Activated CD8-positive, alpha-beta memory T cell treated with anti-CD3 and anti-CD28 coated beads for 4 hours (primary cell): ENCODE measurements around the gene SPINK8.
"Not testable (repeated sequence)": the region's sequence is repeated elsewhere in the genome, so short reads cannot be mapped to it uniquely, and the experiment has no call there.

Source experiments
- DNase-seq, 2 donors: peaks; one replicate each; pipeline ENCODE4 v3.0.0-alpha.2; 2020; ENCODE audit warnings: low read depth in 2 of 2

SPINK8 gene

DNA sequence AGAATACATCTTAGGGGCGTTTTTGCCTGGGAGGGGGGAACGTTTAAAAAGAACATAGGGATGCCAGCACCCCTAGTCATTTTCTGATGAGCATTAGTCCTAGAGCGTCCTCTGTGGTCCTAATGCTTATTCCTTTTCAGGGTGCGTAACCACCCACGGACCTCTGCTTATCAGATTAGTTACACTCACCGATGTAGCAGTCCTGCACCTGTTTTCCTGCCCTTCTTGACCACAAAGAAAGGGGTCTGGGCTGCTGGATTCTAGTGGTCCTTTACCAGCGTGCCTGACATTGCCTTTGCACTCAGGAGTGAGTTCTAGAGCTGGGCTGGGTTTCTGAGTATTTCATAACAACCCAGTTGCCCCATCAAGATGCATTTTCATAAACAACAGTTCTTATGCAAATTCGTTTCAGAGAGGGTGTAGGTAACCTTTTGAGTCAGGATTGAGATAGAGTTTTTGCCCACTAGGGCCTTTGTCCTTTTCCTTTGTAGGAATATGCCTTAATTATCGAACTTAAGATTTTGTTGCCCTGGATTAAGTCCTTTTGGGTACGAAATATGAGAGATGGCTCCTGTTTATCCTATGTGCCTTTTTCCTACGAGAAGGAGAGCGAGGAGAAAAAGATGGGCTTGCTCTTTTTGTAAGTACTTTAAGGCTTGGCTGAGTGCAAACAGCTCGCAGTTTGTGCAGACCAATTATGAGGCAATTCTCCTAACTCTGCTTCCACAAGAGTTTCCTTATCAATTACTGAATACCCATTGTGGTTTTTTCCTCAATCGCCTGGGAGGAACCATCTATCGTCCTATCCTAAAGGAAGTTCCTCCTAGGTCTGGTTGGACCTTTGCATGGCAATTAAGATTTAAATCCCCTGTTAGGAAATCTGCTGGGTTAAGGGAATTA is at the start of gene SPINK8:
Gene SPINK8 (minus strand): TSS at position 316 of the 900 bp plus-strand sequence. CDS start 5,320 bp downstream, outside the sequence.
- not testable (repeated sequence) for DNase-seq

DNA sequence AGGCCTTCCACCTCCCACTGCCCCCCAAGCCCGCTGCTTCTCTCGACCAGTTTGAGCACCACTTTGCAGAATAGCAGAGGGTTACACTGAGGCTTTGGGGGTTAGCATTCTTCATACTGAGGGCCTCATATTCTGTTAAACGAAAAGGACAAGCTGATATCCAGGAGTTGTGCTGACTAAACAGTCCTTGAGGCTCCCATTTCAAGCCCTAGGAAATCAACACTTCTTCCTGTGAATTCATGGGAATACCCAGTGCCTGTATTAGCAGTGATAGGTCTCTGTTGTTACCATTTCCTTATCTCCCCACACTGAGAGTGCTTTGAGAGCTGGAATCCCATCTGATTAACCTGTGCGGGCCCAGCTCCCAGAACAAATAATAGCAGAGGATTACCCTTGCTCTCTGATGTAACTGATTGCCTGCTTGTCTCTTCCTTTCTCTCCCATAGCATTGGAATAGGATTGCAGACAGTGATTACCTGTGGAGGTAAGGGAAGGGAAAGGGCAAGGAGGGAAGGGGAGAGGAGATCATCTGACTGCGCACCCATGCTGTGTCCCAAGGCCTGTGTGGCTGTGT is 39.5 kb upstream of the SPINK8 start:
- DNase-seq = no peak

DNA sequence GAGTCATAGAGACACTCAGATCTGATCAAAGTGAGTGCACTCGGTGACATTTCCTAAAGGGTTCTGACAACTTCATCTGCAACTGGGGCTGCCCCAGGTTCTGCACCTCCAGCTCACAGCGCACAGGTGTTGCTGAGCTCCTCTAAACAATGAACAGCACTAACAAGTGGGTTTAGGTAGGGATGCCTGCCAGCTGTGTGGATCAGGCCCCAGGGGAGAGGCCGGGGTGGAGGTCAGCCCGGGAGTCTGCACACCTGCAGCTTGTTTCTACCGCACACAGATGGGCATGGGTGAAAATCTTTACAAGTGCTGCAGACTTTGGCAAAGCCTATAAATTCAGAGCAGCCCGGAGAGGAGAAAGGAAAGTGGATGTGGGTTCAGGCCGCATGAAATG is 38.9 kb upstream of the SPINK8 start:
- no peak for DNase-seq

- no peak for DNase-seq
These were observed 38.4 kb upstream of the SPINK8 start, which contains the start of gene FBXW12 for GRCh38 chr3:48371651-48372376. FBXW12 (plus strand) TSS chr3:48372219; CDS start chr3:48372768, 549 bp downstream.

DNA sequence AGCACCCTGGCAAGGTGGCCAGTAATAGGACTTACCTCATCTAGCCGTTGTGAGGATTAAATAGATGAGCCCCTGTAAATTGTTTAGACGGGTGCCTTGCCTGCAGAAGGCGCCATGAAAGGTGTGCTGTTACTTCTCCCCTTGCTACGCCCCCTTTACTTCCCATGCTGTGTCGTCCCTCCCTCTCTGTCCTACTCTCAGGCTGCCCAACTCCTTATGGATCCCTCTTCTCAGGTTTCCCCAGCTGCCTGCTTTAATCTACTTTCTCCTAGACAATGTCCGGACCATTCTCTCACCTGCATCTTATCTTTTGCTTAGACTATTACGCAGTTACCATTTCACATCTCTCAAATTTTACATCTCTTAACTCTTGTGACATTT is 36.9 kb upstream of the SPINK8 start:
- no peak for DNase-seq

DNA sequence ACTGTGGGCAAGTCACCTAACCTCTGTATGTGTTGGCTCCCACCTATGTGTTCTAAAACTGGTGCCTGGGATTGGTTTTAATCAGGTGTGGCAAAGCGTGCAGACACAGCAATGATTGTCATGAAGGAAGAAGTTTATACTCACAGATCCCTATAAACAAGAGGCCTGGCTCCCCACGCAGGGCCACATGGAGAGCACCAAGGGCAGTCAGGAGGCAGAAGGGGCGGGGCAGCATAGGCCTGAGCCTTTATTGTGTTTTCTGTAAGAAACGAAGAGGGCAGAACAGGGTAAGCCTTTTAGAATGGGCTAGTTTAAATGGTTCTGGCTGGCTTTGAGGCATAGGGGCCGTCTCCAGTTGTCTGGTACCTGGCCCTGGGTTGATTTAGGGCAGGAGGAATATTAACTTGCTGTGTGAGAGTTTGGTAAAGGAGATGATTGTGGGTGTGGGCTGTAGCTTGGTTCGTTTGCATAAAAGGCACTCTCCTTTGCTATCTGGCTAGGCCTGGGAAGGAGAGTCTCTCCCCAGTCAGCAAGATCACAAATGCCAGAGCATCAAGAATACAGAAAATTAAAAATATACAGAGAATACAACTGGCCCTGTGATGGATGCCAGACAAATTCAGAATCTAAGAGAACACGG is 36.4 kb upstream of the SPINK8 start:
- no peak for DNase-seq

DNA sequence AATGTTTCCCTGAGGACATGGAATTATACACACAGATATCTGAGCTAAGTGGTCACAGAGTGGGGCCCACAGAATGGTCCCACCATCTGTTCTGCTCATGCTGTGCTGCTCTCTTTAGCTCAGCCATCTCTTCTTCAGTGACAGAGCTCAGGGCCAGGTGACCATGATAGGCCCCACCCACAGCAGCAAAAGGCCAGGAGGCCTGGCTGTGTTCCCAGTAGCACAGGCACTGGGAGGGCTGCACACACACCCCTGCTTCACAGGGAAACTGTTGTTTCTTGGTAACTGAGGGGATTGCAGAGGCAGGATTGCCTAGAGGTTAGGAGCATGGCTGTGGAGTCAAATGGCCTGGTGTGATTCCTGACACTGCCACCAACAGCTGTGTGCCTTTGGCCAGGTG is 33.7 kb upstream of the SPINK8 start:
- DNase-seq = no peak

GRCh38 chr3:48364840-48365239 is 31.4 kb upstream of the SPINK8 start:
- no peak for DNase-seq

- no peak for DNase-seq
These were observed 28.5 kb upstream of the SPINK8 start for GRCh38 chr3:48361928-48362327.

DNA sequence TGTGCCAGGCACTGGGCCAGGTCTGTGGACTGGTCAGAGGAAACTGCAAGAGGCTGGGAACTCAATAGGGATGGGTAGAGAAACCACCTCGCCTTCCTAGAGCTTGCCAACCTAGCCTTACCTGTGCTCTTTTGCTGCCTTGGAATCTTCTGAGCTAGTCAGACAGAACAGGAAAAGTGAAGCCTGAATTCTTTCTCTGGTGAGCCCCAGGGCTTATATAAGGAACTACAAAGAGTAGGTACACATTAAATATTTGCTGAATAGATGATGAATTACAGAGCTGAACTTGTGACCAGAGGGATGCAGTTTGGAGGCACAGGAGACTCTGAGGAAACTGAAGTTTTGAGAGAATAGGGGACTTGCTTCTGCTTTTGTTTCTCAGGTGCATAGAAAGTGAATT is 23.0 kb upstream of the SPINK8 start:
- DNase-seq = no peak

GRCh38 chr3:48353987-48354386 is 20.5 kb upstream of the SPINK8 start:
- DNase-seq = no peak

- DNase-seq = no peak
These were observed 19.1 kb upstream of the SPINK8 start for GRCh38 chr3:48352546-48352945.

DNA sequence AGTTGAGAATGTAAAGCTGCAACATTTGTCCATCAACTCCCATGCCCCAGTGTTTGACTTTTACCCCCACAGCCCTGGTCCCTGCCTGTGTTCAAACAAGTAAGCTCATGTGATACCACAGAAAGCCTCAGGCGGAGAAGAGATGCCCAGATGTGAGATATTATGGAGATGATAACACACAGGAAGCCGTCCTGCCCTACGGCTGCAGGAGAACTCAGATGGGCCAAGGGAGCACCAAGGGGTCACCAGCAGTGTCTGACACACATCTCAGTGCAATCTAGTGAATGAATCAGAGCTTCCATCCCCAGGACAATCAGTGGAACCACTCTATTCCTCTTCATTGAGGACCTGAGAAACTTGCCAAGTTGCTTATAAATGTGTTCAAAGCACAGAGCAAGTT is 14.0 kb upstream of the SPINK8 start:
- no peak for DNase-seq

- DNase-seq = no peak
These were observed 12.6 kb upstream of the SPINK8 start for GRCh38 chr3:48345946-48346572.

DNA sequence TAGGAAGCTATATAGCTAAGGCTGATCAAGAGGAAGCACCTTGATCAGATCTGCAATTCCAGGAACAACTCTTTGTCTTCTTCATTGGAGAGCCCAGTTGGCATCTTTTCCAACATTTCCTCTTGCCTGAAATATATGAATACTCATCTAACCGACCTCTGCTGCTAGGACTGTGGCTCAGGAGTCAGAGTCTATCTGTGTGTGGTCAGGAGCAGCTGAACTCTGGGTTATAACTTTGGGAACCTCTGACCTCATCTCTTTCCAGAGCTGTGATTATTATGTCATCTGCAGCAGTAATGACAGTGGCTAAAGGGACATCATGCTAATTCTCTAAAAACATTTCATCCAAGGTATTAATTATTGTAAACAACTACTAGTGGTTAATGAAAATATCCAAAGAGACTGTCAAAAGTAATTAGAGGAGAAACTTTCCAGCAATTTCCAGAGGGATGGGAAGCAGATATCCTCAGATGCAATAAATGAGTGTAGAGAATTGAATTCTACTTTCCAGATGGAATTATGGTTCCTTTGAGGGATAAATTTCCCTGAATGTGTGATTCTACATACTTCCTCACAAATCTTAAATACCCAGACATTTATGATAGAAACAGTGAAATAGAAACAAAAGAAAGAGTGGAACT is 11.5 kb upstream of the SPINK8 start:
- no peak for DNase-seq

GRCh38 chr3:48343432-48343831 is 10.0 kb upstream of the SPINK8 start:
- no peak for DNase-seq

GRCh38 chr3:48338635-48339034 is 5.2 kb upstream of the SPINK8 start:
- no peak for DNase-seq

DNA sequence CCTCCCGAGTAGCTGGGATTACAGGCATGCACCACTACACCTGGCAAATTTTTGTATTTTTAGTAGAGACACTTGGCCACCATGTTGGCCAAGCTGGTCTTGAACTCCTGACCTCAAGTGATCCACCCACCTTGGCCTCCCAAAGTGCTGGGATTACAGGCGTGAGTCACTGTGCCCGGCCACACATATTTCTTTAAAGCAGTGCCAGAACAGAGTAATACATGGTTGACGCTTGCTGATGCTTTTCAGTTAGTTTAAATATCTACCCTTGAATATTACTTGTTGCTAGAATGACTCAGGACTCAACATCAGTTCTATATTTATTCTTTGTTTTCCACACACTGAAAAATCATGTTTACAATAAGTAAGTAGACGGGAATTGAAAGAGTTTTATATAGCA is 4.1 kb upstream of the SPINK8 start:
- not testable (repeated sequence) for DNase-seq

- not testable (repeated sequence) for DNase-seq
These were observed 1.8 kb upstream of the SPINK8 start for GRCh38 chr3:48335286-48335685.

DNA sequence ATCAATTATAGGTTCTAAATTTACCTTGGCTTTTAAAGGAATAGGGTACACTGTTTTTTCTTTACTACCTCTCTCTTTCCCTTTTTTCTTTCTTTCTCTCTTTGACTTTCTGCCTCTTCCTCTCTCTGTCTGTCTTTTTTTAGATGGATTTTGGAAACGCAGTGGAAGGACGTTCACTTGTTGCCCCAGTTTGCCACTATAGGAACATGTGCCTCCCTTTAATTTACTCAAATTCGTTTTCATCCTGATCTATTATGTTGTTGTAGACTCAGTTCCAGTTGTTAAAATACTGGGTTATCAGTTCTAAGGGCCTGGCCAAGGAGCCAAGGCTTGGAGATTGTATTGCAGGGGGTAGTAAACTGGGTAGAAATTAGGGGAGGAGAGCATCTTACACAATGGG is 1.1 kb upstream of the SPINK8 start:
- no peak for DNase-seq
